Kidney tubule cell (primary cell): ENCODE measurements around the gene FNDC8.
"Not testable (repeated sequence)": the region's sequence is repeated elsewhere in the genome, so short reads cannot be mapped to it uniquely, and the experiment has no call there.

Source experiments
- DNase-seq: peaks from one replicate; pipeline ENCODE4 v3.0.0-alpha.2; 2018; ENCODE audit warnings: low spot score

The FNDC8 gene

GRCh38 chr17:35095741-35096140 is 25.7 kb upstream of the FNDC8 start:
- DNase-seq, result no peak

GRCh38 chr17:35097776-35098175 is 23.6 kb upstream of the FNDC8 start:
- DNase-seq, result no peak

- no peak for DNase-seq
These were observed 21.5 kb upstream of the FNDC8 start for GRCh38 chr17:35099908-35100307.

- no peak for DNase-seq
These were observed 20.4 kb upstream of the FNDC8 start for GRCh38 chr17:35101036-35101435.

- no peak for DNase-seq
These were observed 19.7 kb upstream of the FNDC8 start for GRCh38 chr17:35101725-35102124.

- peak; percentile 78 for DNase-seq
These were observed 18.1 kb upstream of the FNDC8 start for GRCh38 chr17:35103271-35103670.

- DNase-seq, result no peak
These were observed 16.5 kb upstream of the FNDC8 start for GRCh38 chr17:35104844-35105450.

GRCh38 chr17:35110791-35111190 is 10.6 kb upstream of the FNDC8 start:
- DNase-seq, result not testable (repeated sequence)

GRCh38 chr17:35116845-35117244 is 4.6 kb upstream of the FNDC8 start:
- no peak for DNase-seq

- DNase-seq, result peak; percentile 55
These were observed 3.4 kb upstream of the FNDC8 start for GRCh38 chr17:35117984-35118383.

- peak; percentile 80 for DNase-seq
These were observed 1.8 kb upstream of the FNDC8 start, which contains the start of gene RAD51D for GRCh38 chr17:35119370-35120165. TSS of gene RAD51D (minus strand) at chr17:35119860. CDS start at chr17:35119613, 247 bp downstream.

- DNase-seq, result no peak
These were observed 6.5 kb downstream of the FNDC8 start for GRCh38 chr17:35127751-35128514.

GRCh38 chr17:35129154-35129972 is 7.9 kb downstream of the FNDC8 start:
- DNase-seq, result no peak

GRCh38 chr17:35129973-35130351 is 8.5 kb downstream of the FNDC8 start:
- peak; percentile 27 for DNase-seq

GRCh38 chr17:35130392-35130791 is 9.0 kb downstream of the FNDC8 start:
- DNase-seq, result no peak

GRCh38 chr17:35132099-35132498 is 10.7 kb downstream of the FNDC8 start:
- no peak for DNase-seq

- no peak for DNase-seq
These were observed 11.6 kb downstream of the FNDC8 start for GRCh38 chr17:35132816-35133550.

GRCh38 chr17:35135322-35135721 is 13.9 kb downstream of the FNDC8 start:
- DNase-seq, result no peak

GRCh38 chr17:35138218-35138617 is 16.8 kb downstream of the FNDC8 start:
- no peak for DNase-seq

- peak; percentile 83 for DNase-seq
These were observed 20.5 kb downstream of the FNDC8 start, which contains the start of gene NLE1 for GRCh38 chr17:35141681-35142466. TSS of gene NLE1 (minus strand) at chr17:35142303. CDS start at chr17:35142275, 28 bp downstream.
